Neural crest cell (in vitro differentiated cells): Measurements from ENCODE around the gene IL1B. TPM values are rescaled to one million over a fixed set of nuclear protein-coding genes. Genes with fewer than 3 reads are reported as not detected.

Experiments
- DNase-seq: peaks from one replicate; pipeline ENCODE4 v3.0.0; 2021; ENCODE audit warnings: low read depth, mixed read lengths, low spot score
- H3K27ac Mint-ChIP-seq: one replicate; pipeline ENCODE4 v1.8.0; 2021; ENCODE audit warnings: mild to moderate bottlenecking, mixed read lengths; ENCODE audit not compliant: unreplicated experiment
- H3K27me3 Mint-ChIP-seq: 2 replicates; pipeline ENCODE4 v1.8.0; 2021; ENCODE audit warnings: low read depth, mild to moderate bottlenecking, mixed read lengths
- H3K36me3 Mint-ChIP-seq: 2 replicates; pipeline ENCODE4 v1.8.0; 2021; ENCODE audit warnings: low read depth, mild to moderate bottlenecking, mixed read lengths
- H3K4me1 Mint-ChIP-seq: 2 replicates; pipeline ENCODE4 v1.8.0; 2021; ENCODE audit warnings: mixed read lengths
- H3K4me3 Mint-ChIP-seq: one replicate; pipeline ENCODE4 v1.8.0; 2021; ENCODE audit warnings: mild to moderate bottlenecking, mixed read lengths
- H3K9me3 Mint-ChIP-seq: 2 replicates; pipeline ENCODE4 v1.8.0; 2021; ENCODE audit warnings: mixed read lengths
- total RNA-seq: library from RNA; stranded (reverse); gene quantifications from 2 replicates; pipeline ENCODE4 v1.2.1, GENCODE V29; 2021
- TF ChIP-seq, protein P1 (sequence below): fragments of 200-600 bp; sonication (generic); conservative IDR thresholded peaks from 2 replicates; pipeline ENCODE4 v1.5.0; 2021; ENCODE audit warnings: antibody characterized with exemption, mild to moderate bottlenecking

The IL1B gene
- total RNA-seq, 1 donor from 2014 or later, result not detected

DNA sequence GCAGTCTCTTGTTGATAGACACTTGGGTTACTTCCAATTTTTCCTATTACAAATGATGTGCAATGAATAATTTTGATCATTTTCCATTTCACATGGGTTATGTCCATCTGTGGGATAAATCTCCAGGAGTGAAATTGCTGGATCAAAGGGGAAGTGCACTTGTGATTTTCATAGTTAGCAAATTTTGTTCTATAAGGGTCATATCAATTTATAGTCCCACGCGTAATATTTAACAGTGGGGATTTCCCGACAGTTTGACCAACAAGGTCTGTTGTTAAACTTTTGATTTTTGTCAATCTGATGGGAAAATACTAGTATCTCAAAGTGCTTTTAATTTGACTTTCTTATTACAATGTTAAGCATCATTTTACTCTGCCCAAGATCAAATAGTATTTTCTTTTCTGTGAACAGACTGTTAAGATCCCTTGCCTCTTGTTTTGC, 8.3 kb downstream of the IL1B start:
- peaks cover under 1% of the 10 kb centered on the region for H3K9me3 Mint-ChIP-seq
- H3K27me3 Mint-ChIP-seq, result no peaks in the 10 kb centered on the region
- no peaks in the 10 kb centered on the region for H3K36me3 Mint-ChIP-seq
- TF ChIP-seq, protein P1, sequence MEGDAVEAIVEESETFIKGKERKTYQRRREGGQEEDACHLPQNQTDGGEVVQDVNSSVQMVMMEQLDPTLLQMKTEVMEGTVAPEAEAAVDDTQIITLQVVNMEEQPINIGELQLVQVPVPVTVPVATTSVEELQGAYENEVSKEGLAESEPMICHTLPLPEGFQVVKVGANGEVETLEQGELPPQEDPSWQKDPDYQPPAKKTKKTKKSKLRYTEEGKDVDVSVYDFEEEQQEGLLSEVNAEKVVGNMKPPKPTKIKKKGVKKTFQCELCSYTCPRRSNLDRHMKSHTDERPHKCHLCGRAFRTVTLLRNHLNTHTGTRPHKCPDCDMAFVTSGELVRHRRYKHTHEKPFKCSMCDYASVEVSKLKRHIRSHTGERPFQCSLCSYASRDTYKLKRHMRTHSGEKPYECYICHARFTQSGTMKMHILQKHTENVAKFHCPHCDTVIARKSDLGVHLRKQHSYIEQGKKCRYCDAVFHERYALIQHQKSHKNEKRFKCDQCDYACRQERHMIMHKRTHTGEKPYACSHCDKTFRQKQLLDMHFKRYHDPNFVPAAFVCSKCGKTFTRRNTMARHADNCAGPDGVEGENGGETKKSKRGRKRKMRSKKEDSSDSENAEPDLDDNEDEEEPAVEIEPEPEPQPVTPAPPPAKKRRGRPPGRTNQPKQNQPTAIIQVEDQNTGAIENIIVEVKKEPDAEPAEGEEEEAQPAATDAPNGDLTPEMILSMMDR, result no peak
- no peaks in the 10 kb centered on the region for H3K4me1 Mint-ChIP-seq
- H3K4me3 Mint-ChIP-seq, result no peak overlapping the region
- DNase-seq, result no peak
- H3K27ac Mint-ChIP-seq, result no peak overlapping the region

DNA sequence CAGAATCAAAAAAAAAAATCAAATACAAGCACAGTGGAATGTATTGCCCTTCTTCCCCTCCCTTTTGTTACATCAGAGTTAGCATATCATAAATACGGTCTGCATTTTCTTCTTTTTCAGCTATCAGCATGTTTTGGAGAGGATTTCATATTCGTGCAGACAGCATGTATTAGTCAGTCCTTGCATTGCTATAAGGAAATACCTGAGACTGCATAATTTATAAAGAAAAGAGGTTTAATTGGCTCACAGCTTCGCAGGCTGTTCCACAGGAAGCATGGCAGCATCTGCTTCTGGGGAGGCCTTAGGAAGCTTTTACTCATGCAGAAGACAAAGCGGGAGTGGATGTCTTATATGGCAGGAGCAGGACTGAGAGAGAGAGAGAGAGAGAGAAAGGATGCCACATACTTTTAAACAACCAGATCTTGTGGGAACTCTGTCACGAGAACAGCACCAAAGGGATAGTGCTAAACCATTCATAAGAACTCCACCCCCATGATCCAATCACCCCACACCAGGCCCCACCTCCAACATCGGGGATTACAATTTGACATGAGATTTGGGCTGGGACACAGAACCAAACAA, 8.9 kb downstream of the IL1B start:
- TF ChIP-seq, protein P1, result no peak
- Mint-ChIP-seq H3K4me3 (no peak overlapping the region), H3K36me3 (no peaks in the 10 kb centered on the region), H3K4me1 (no peaks in the 10 kb centered on the region), H3K9me3 (peaks cover 3% of the 10 kb centered on the region), H3K27ac (no peak overlapping the region), H3K27me3 (no peaks in the 10 kb centered on the region)
- no peak for DNase-seq

DNA sequence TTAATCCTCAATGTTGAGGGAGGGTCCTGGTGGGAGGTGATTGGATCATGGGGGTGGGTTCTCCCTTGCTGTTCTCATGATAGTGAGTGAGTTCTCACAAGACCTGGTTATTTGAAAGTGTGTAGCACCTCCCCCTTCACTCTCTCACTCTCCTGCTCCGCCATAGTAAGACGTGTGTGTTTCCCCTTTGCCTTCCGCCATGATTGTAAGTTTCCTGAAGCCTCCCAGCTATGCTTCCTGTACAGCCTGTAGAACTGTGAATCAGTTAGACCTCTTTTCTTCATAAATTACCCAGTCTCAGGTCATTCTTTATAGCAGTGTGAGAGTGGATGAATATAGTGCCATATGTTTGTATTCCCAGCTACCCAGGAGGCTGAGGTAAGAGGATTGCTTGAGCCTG, 9.6 kb downstream of the IL1B start:
- no peaks in the 10 kb centered on the region for H3K27me3 Mint-ChIP-seq
- no peaks in the 10 kb centered on the region for H3K36me3 Mint-ChIP-seq
- H3K4me1 Mint-ChIP-seq, result no peaks in the 10 kb centered on the region
- DNase-seq, result no peak
- H3K4me3 Mint-ChIP-seq, result no peak overlapping the region
- no peak overlapping the region for H3K27ac Mint-ChIP-seq
- TF ChIP-seq, protein P1, result no peak
- H3K9me3 Mint-ChIP-seq, result peaks cover 3% of the 10 kb centered on the region

DNA sequence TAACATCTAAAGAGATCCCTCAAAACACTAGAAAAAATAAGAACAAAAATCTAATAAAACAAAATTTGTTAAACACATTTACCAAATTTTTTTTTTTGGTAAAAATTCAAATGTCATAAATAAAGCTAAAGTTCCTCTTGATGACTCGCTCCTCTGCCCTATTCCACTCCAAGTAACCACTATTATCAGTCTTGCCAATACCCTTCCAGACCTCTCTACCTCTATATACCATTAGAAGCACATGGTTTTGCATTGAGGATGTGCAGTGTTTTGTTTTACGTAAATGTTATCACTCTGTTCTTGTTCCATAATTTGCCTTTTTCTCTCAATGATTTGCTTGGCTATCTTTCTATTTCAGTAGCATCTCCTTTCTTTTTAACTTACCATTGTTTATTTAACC, 10.9 kb downstream of the IL1B start:
- H3K27ac Mint-ChIP-seq, result no peak overlapping the region
- TF ChIP-seq, protein P1, result no peak
- no peak for DNase-seq
- no peak overlapping the region for H3K4me3 Mint-ChIP-seq
- H3K4me1 Mint-ChIP-seq, result no peaks in the 10 kb centered on the region
- H3K36me3 Mint-ChIP-seq, result no peaks in the 10 kb centered on the region
- H3K9me3 Mint-ChIP-seq, result peaks cover 3% of the 10 kb centered on the region
- H3K27me3 Mint-ChIP-seq, result no peaks in the 10 kb centered on the region

DNA sequence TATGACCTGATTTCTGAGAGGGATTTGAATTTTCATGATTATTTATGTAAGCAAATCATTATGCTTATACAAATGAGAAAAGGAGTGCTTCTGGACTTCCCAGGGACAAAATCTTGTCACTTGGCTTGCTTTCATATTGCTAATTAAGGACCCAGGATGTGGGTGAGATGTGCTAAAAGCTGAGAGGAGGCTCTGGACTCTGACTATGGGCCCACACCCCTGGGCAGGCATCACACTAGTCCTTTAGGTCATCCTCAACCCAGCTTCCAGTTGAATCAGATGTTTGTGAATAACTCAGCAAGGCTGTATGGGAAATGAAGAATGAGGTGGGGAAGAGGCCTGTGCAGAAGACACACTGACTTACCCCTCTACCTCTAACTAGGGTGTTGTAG, 11.9 kb downstream of the IL1B start:
- peaks cover 3% of the 10 kb centered on the region for H3K9me3 Mint-ChIP-seq
- no peaks in the 10 kb centered on the region for H3K4me1 Mint-ChIP-seq
- no peak for DNase-seq
- no peaks in the 10 kb centered on the region for H3K27me3 Mint-ChIP-seq
- no peak overlapping the region for H3K27ac Mint-ChIP-seq
- no peak overlapping the region for H3K4me3 Mint-ChIP-seq
- TF ChIP-seq, protein P1, result no peak
- no peaks in the 10 kb centered on the region for H3K36me3 Mint-ChIP-seq
